Stimulated activated CD8-positive, alpha-beta memory T cell treated with anti-CD3 and anti-CD28 coated beads, Interleukin-4, amount 100 ng/mL, for 1 hour (primary cell): ENCODE results near the gene MXRA8.
"Not testable (repeated sequence)": the region's sequence is repeated elsewhere in the genome, so short reads cannot be mapped to it uniquely, and the experiment has no call there.

Source experiments
- DNase-seq, 2 donors: peaks; one replicate each; pipeline ENCODE4 v3.0.0-alpha.2; 2020; ENCODE audit warnings: low read depth in 2 of 2, low spot score in 1 of 2

The MXRA8 gene, protein sequence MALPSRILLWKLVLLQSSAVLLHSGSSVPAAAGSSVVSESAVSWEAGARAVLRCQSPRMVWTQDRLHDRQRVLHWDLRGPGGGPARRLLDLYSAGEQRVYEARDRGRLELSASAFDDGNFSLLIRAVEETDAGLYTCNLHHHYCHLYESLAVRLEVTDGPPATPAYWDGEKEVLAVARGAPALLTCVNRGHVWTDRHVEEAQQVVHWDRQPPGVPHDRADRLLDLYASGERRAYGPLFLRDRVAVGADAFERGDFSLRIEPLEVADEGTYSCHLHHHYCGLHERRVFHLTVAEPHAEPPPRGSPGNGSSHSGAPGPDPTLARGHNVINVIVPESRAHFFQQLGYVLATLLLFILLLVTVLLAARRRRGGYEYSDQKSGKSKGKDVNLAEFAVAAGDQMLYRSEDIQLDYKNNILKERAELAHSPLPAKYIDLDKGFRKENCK

DNA sequence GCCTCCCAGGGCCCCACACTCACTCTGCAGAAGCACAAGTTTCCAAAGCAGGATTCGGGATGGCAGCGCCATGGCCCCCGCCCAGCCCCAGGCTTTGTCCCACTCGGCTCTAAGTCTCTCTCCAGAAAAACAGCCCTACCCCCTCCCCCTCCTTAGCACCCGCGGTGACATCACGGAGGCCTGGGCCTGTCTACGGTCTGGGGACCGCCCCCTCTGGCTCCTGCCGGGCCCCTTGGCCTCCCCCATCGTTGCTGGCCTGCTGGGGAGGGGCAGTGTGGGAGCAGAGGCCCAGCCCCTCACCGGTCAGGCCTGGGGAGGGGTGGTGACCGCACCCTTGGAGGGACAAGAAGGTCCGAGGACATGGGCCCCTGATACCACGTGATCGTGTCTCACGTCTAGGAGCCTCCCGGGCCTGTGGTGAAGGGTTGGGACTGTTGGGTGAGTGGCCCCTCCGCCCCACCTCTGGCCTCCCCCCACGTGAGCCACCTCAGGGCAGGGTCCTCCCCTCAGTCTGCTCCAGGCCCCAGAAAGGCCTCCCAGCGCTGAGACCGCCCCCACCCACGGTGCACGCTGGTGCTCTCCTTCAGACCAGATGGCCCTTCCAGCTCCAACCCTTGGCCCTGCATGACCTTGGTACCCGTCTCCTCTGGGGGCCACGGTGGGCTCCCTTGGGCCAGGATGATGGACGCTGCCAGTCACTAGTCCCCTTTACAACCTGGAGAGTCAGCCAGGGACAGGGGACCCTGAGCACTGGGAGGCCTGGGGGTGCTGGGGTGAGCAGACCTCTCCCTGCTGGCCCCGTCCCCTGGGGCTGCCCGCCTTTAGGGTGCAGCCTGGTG is at the start of gene MXRA8:
Gene MXRA8 (minus strand): TSS at position 123 of the 839 bp plus-strand sequence. CDS start 51 bp downstream, at position 72.
- DNase-seq, result no peak

DNA sequence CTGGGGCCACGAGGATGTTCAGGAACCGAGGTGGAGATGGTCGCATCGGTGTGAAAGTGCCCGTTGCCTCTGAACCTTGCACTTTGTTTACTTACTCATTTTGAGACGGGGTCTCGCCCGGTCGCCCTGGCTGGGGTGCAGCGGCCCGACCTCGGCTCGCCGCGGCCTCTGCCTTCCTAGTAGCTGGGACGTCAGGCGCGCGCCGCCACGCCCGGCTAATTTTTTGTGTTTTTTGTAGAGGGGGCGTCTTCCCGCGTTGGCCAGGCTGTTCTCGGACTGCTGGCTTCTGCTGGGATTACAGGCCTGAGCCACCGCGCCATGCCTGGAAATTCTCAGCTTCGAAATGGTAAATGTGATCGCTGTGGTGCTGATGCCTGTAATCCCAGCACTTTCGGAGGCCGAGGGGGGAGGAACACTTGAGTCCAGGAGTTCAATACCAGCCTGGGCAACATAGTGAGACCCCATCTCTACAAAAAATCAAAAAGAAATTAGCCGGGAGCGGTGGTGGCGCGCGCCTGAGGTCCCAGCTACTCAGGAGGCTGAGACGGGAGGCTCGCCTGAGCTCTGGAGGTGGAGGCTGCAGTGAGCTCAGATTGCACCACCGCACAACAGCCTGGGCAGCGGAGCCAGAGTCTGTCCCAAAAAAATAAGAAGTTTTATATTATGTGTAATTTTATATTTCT is 49.4 kb upstream of the MXRA8 start:
- no peak for DNase-seq

DNA sequence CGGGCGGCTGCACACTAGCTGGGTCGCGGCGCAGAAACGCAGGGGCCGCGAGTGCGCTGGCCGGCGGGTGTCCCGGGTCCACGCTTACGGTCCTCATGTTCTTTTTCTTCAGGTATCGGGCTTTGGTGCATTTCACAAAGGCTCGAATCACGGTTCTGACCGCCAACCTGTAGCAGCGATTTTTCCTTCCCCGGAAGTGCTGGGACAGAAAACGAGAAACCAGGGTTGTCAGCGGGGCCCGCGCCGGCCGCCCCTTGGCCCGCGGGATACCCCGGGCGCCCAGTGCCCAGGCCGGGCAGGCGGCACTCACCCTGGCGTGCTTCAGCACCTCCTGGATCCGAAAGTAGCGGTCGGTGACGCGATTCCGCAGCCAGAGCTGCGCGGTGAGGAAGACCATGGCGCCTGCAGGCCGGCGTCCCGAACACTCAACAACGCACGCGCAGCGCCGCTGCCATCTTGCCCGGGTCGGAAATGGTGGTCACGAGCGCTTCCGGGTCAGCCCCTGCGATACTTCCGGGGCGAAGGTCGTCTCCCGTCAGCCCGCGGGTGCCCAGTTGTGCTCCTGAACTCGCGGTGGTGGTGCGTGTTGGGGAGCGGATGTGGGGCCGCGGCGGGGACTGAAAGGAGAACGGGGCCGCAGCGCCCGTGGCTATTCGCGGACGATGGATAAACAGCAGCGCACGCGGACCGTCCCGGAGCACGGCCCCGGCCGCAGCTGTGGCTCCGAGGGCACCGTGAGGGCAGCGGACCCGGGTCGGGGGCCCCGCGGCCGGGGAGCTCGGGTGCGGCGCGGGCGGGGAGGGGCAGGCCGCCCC is 48.7 kb upstream of the MXRA8 start, which contains the start of gene MRPL20:
Gene MRPL20 (minus strand): TSS at position 473 of the 815 bp plus-strand sequence. CDS start 76 bp downstream, at position 397.
- DNase-seq, result peak; percentile 87 to 91

DNA sequence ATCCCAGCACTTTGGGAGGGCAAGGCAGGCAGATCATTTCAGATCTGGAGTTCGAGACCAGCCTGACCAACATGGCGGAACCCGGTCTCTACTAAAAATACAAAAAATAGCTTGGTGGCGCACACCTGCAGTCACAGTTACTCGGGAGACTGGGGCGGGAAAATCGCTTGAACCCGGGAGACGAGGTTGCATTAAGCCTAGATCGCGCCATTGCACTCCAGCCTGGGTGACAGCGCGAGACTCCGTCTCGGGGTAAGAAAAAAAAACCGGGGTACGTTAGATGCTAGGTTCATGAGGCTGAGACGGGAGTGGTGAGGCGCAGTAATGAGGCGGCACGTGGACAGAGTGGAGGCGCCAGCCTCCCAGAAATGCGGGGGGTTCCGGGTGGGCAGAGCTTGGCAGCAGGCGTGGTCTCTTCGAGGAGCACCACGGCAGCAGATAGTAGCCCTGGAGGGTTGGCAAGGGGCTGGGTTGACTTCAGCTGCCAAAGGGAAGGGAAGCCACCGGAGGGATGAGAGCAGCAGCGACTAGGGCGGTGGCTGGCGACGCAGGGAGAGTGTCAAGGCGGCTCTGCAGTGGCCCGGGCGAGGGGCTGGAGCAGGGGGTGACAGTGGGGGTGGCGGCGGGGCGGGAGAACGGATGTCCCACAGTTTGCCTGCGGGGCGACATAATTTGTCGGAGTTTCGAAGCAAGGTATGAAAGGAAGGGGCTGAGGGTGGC is 47.9 kb upstream of the MXRA8 start:
- no peak for DNase-seq

DNA sequence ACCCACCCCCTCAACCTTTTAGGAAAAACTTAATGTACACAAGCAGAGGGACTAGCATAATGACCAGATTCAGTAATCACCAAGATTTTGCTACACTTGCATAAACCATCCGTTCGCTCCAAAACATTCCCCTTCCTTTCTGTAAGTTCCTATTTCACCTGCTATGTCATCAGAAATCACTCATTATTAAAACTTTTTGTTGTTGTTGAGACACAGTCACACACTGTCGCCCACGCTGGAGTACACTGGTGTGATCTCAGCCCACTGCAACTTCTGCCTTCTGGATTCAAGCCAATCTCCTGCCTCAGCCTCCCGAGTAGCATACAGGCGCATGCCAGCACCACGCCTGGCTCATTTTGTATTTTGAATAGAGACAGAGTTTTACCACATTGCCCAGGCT is 45.3 kb upstream of the MXRA8 start:
- DNase-seq, result no peak

DNA sequence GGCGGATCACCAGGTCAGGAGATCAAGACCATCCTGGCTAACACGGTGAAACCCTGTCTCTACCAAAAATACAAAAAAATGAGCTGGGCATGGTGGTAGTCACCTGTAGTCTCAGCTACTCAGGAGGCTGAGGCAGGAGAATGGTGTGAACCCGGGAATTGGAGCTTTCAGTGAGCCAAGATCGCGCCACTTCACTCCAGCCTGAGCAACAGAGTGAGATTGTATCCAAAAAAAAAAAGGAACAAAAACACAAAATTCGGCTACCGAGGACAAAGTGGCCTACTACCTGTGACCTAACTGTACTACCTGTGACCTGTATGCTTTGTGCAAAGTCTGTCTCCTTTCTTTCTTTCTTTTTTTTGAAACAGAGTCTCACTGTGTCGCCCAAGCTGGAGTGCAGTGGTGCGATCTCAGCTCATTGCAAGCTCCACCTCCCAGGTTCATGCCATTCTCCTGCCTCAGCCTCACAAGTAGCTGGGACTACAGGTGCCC is 44.6 kb upstream of the MXRA8 start:
- DNase-seq, result not testable (repeated sequence)

DNA sequence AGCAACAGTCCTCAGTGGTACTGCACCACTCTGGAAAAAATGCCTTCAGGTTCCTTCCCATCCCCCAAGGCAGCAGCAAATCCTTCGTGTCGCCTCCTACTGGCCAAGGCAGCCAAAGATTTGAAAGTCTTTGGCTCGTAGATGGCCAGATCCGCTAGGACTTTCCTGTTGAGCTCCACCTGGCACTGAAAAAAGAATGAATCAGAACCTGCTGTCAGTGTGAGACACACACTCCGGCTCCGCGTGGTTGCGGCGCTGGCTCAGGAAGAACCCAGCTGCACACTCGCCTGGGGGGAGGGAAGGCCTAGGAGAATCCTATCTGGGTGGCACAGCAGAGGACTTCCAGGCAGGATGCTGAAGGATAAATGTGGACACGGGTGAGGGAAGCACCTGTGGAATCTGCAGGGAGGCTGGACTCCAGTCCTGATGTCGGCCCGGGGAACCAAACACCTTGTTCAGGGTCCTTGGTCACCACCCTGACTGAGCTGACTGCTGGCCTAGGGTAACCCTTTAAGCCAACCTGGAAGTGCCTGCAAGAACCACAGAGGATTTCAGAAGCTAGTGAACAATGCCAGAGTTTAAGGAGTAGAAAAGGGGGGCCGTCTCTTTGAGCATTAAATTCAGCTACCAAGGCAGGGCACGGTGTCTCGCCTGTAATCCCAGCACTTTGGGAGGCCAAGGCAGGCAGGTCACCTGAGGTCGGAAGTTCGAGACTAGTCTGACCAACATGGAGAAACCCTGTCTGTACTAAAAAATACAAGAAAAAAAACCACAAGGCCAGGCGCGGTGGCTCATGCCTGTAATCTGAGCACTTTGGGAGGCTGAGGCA is 43.9 kb upstream of the MXRA8 start:
- DNase-seq, result no peak

DNA sequence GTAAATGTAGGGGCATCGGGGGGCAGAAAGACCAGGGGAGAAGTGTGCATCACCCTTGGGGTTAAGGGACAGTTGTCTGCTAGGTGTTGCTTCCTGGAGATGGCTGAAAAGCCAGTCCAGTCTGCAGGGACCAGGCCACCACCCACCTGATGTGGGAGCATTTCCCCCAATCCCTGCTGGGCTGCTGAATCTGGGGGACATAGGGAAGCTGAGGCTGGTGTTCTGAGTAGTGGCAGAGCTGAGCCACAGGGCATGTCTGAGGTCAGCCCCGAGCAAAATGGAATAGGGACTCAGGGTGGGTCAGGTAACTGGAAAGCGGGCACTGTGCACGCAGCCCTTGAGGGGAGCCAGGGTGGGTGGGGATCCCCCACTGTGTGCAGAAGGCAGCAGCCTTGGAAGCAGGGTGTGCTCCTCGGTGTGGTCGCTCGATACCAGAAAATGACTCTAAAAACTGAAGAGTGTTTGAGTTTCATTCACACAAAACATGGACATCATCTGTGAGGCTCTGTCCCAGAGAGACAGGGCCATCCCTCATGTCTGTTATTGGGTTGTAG is 43.2 kb upstream of the MXRA8 start:
- DNase-seq, result no peak

DNA sequence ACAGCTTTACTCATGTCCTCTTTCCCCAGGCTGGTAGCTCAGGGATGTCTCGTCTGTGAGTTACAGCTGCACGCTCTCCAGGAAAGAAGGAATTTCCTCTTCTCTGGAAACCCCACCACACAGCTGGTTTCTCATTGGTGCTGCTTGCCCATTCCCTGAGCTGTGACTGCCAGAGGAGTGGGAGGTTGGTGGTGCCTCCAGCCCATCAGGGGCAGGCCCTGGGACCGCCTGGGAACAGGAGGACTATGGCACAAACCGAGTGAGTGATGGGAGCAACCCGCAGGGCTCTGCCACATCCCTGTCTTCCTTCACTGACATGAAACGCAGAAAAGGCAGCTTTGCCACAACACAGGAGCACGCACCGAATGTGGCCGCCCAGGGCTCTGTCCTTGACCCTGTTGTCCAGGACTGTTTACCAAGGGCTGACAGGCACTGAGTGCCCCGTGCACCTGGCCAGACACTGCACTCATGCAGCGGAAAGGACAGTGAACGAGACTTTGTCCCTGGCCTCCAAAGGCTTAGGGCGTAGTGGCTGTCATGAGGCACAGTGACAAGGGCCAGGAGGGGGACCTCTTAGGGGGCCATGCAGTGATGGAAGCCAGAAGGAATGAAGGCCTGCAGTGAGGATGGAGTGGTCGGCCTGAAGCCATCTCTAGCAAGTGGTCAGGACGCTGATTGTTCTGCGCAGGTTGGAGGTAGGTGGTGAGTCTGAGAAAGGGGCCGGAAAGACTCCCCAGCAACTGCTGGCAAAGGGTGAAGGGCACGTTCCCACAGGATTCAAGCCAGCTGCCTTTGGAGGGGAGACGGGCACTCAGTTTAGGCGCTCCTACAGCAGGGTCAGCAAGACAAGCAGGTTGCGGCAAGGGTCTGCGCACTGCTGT is 42.5 kb upstream of the MXRA8 start:
- no peak for DNase-seq

DNA sequence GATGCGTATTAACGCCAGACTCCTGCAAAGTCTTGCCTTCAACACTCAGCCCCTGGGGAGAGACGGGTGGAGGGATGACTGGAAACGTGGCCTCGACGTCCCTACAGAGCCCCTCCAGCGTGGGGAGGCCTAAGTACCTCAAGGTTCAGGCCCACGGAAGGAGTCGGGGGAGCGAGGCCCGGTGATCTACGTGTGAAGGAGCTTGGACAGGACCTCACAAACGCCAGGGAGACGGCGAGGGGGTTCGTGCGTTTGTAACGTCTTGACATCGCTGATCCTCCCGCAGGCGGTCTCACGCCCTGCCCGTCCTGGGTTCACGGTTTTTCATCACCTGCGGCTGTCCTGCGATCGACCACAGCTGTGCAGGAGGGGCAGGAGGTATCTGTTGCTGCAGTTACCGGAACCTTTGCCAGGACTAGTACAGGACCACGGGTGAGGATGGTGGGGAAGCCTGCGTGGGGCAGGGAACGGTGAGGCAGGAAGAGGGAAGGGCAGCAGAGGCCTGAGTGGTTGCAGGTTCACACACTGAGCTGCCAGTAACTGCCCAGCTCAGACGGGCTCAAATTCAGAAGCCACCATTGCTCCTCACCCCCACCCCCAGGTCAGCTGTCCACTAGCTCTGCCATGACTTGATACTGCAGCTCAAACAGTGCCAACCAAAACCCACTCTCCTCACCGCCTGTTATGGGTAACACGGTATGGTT is 41.7 kb upstream of the MXRA8 start:
- DNase-seq, result no peak

DNA sequence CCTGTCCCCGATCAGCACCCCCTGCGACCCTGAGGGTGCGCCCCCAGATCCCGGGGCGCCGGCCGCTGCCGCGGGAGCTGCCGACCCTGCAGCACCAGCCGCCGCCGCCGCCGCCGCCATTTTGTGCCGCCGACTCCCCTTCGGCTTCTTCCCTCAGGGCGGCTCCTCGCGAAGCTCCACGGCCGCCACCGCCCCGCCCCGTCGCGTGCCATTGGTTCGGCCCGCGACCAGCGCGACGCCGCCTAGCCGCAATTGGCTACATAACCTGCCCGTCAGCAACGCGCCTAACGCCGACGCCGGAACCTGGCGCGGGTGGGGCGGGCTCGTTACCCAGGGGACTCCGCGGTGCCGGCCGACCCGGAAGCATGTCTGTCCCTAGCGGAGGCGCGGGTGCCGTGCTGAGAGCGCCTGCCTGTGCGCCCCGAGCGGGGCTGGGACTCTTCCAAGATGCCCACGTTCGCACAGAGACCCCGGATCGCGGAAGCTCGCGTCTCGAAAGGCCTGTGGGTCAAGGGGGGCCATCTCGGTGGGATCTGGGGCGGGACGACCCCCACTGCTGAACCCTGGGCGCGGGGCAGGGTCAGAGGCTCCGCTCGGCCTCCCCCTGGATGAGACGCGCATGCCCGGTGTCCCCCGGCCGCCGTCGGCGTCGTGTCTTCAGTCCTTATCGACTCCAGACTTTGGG is 41.0 kb upstream of the MXRA8 start, which contains the start of gene CCNL2:
Gene CCNL2 (minus strand): TSS at position 149 of the 685 bp plus-strand sequence. CDS start 29 bp downstream, at position 120.
- DNase-seq, result peak; percentile 94 to 98

DNA sequence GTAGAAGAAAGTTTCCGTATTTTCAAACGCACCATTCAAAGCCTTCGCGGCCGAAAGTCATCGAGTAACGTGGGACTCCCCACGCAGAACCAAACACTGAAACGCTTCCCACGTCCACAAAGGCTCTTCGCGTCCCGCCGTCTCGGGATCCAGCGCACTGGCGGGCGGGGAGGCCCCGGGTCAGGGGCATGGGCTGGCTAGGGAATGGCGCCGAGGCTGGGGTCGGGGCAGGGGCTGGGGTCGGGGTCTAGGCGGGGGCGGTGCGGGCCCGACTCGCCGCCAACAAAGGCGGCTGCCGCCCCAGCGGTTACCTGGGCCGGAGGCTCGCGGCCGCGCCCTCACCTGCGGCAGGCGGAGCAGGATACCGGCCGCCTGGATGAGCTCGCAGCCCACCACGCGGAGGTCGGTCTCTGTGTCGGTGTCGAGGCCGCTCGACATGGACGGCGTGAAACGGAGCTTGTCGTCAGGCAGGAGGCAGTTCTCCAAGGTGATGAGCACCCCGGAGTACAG is 40.4 kb upstream of the MXRA8 start:
- DNase-seq, result no peak

DNA sequence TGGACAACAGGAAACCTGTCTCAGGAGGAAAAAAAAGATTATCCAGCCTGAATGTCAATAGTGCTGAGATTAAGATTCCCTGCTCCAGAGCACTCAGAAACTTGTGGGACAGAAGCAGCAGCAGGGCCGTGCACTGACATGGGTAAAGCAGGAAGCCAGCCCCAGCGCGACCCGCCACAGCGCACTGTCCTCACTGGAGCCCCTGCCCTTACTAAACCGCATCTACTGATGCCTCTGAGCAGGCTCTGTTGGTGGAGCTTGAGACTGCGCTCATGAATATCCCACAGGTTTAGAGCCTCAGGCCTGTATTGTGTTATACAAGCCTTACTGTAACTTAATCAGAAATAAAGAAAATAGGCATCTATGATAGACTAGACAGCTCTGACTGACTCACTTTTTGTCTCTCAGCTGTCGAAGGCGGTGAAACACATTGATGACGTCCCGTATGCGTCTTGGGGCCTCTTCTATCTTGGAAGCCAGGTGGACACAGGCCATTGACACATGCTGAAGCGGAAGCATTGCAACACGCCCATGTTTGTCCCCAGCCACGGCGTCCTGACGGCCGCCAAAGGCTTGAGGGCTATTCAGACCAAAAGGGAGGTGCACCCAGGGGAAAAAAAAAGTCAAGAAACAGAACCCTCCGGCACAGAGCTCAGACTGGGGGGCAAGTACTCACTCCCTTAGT is 39.6 kb upstream of the MXRA8 start:
- DNase-seq, result no peak

DNA sequence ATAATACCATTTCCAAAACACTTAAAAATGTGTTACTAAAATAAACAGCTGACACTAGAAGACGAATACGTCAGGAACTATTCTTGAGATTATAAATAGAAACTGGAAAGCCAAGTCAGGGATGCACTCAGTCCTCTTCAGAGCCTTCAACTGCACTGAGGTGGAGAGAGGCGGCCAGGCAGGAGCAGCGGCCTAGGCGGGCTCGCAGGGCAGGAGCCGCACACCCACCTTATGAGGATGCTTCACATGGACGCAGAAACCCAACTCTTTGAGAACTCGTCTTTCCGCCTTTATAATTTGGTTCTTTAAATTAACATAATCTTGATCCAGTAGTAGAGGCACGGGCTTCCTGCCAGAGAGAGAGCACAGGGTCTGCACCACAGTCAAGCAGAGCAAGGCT is 36.8 kb upstream of the MXRA8 start:
- no peak for DNase-seq

DNA sequence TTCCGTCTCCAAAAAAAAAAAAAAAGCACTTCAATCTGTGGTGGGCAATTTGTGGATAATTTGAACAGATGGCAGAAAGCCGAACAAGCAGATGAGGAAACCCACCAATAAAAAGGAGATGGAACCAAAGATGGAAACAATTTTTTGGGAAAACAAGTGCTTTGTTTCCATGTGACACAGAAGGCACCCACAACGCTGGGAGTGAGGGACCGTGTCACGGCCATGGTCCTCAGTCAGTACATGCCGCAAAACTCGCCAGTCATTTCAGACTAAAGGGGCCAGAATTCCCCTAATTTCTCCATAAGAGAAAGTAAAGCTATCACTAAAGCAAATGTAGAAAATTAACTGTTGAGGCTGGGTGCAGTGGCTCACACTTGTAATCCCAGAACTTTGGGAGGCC is 35.8 kb upstream of the MXRA8 start:
- DNase-seq, result no peak
